NCI-H2171 (cell line): ENCODE data around the gene ZKSCAN4.

Experiments
- DNase-seq: peaks from one replicate; lab custom pipeline; 2025; lab: John Stamatoyannopoulos, UW

The ZKSCAN4 gene

GRCh38 chr6:28248916-28249315 lies 3.2 kb downstream of the ZKSCAN4 start:
- DNase-seq: no peak

- no peak for DNase-seq
These were observed 6.7 kb downstream of the ZKSCAN4 start for GRCh38 chr6:28245206-28245941.

- DNase-seq: no peak
These were observed 8.1 kb downstream of the ZKSCAN4 start for GRCh38 chr6:28243946-28244345.

- DNase-seq: no peak
These were observed 11.6 kb downstream of the ZKSCAN4 start for GRCh38 chr6:28240471-28240870.

GRCh38 chr6:28239636-28240035 lies 12.4 kb downstream of the ZKSCAN4 start:
- no peak for DNase-seq

DNA sequence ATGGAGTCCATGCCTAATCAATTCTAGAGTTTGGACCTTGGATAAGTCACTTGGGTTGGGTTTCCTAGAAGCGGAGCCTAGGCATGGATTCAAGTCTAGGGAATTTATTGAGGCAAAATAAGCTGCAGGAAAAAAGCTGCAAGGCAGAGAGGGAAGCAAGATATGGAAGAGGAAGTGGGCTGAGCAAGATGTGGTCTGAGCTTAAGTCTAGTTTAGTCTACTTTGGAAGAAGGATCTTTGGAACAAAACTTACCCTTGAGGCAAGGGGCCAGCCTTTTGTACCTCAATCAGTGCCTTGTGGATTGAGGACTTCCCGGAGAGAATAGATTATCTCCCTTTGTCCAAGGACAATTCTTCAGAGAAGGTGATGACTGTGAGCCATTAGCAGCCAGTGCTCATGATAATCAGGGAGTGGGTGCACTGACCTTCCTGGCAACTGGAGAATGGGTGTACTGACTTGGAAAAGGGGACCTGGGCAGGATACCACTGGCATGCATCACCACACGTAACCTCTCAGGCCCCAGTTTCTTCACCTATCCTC lies 16.1 kb downstream of the ZKSCAN4 start:
- DNase-seq: no peak

DNA sequence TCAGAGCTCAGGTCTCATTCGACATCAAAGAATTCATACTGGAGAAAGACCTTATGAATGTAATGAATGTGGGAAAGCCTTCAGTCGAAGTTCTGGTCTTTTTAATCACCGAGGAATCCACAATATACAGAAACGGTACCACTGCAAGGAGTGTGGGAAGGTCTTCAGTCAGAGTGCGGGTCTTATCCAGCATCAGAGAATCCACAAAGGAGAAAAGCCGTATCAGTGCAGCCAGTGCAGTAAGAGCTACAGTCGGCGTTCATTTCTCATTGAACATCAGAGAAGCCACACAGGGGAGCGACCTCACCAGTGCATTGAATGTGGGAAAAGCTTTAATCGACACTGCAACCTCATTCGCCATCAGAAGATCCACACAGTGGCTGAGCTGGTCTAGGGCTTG lies 19.3 kb downstream of the ZKSCAN4 start:
- no peak for DNase-seq

- DNase-seq: no peak
These were observed 25.6 kb downstream of the ZKSCAN4 start for GRCh38 chr6:28226460-28226859.

DNA sequence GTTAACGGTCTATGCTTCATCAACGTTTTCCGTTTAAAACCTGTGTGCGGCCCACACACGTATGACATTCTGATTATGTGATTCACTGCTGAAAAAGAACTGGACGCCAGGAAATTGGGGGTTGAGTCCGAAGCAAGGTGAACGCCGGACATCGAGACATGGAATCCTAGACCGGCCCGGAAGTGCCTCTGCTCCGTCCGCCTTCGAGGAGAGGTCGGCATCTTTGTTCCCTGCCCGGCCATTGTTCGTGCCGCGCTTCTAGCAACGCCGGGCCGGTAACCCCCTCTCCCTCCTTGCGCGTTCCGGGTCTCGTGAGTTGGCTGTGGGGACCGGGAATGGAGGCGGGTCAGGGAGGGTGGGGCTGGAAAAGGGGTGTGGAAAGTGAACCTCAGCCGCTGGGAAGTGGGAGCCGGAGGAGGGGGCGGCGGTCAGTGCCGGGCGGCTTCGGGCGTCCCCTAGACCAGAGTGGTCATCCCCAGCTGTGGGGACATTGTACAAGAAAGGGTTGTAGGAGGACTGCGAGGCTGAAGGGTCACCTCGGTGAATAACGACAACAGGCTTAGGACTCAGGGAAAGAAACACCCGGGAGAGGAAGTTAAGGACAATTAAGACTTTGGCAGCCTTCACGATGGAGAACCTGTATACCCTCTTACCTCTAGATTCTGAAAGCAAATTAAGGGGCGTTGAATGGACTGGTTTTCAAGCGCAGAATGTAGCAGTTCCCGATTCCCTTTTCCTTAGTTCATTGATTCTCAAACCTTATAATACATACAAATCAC lies 26.8 kb downstream of the ZKSCAN4 start, which contains the start of gene ZSCAN9:
Gene ZSCAN9, plus strand, starts transcription at position 220 of the 779 bp plus-strand sequence. CDS start 1,810 bp downstream, outside the sequence.
- peak; percentile 86 for DNase-seq

DNA sequence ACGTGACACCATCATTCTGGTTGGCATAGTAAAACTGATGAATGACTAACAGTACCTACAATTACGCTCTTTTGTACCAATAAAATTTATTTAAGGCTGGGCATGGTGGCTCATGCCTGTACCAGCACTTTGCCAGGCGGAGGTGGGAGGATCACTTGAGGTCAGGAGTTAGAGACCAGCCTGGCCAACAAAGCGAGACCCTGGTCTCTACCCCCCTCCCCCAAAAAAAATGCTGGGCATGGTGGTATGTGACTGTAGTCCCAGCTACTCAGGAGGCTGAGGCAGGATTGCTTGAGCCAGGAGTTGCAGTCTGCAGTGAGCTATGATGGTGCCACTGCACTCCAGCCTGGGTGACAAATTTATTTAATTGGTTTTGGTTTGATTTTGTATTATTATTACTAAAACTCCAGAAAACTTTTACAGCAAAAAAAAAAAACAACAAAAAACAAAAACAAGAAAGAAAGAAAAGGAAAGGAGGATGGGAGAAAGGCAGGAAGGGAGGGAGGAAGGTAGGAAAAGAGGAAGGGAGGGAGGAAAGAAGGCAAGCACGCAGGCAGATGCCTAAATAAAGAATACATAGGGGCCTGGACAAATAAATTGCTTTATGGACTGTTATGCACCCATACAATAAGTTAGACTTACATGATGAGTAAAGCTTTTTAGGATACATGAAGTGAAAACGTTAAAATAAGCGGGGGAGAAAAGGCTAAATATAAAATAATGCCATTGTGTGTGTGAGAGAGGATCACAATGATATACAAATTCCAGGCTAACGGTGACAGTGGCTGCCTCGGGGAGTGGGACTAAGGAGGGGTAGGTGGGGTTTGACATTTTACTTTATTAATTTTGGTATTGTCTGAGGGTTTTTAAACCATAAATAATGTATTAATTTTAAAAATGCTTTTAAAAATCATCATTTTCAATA lies 27.7 kb downstream of the ZKSCAN4 start:
- no peak for DNase-seq

GRCh38 chr6:28220257-28221133 lies 31.6 kb downstream of the ZKSCAN4 start:
- DNase-seq: no peak

DNA sequence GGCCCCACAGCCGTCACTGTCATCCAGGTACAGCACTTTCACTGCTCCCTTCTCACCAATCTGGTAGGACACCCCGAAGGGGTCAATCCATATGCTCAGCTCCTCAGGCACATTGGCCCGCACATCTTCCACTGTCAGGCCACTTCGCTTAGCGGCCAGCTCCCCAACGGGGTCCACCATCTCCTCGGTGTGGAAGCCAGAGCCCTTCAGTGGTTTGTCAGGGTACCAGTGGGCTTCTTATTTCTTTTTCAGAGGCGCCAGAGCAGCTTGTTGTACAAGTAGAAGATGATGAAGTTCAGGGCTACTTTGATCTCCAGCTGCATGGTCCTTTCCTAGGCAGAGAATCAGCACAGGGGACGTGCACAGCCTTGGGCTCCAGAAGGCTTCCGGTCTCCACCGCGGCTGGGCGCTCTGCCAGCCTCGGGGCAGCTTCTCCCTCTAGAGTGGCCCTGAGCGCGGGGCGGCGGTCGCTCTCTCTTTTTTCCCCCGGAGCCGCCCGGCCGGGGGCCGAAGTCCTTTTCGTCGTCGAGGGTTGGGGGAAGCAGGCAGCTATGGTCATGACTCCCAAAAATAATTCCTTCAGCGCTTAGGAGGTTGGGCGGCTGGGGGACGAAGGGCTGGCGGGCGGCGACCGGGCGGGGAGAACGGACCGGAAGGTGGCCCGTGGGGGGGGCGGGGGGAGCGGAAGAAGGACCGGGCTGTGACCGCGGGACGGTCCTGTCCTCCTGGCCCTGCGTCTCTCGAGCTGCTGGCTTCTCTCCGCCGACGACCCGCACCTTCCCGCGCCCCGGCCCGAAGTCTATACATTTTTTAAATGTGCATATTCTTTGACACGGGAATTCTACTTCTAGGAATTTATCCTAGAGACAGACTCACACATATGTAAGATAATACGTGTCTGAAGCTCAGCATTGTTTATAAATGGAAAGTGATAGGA lies 33.5 kb downstream of the ZKSCAN4 start:
- DNase-seq: peak; percentile 3

DNA sequence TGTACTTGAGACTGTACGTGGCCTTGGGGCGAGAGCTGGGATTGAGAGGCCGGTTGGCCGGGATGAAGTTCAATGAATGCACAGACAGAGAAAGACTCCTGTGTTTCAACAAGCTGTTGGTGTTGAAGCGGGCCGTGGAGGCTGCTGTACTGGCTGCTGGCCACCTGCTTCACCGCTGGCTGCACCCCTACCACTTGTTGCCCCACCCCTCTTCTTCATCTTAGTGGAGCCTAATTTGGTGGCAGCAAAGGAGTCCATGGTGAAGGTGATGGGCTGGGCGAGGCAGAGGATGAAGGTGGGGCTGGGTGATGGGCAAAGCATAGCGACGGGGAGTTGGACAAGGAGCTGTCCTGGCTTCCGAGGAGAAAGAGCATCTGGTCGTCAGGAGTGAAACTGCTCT lies 34.2 kb downstream of the ZKSCAN4 start:
- no peak for DNase-seq

GRCh38 chr6:28215425-28215824 lies 36.6 kb downstream of the ZKSCAN4 start:
- DNase-seq: no peak

GRCh38 chr6:28213213-28213523 lies 38.9 kb downstream of the ZKSCAN4 start:
- DNase-seq: no peak

DNA sequence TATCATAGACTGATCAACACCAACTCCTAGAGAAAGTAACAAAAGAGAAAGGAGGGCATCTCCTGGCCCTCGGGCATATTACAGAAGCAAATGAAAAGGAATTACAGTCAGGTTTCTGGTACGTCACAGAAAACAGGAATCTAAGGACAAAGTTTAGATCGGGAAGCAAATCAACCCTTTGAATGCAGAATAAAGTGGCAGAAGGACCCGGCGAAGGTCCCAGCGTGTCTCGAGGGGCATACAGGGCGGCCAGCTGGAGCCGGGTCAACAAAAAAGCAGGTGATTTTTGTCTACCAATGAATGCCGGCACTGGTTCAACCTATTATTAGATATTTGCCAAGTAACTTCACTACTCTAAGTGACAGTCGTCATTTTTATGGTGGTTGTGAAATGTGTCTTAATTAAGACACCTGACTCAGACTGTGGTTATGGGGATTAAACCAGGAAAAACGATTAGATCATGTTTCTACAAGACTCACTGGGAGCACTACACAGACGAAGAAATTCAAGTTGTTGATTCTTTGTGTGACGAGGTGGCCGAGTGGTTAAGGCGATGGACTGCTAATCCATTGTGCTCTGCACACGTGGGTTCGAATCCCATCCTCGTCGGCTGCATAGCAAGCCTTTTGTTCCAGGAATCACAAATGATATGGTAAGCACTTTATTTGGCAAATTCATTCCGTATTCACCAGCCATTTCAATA lies 39.4 kb downstream of the ZKSCAN4 start:
- peak; percentile 15 for DNase-seq

GRCh38 chr6:28211840-28212509 lies 40.1 kb downstream of the ZKSCAN4 start:
- DNase-seq: no peak

- DNase-seq: no peak
These were observed 42.1 kb downstream of the ZKSCAN4 start for GRCh38 chr6:28209753-28210535.
